ENCODE data around the gene THPO. TPM values are rescaled to one million over a fixed set of nuclear protein-coding genes. Genes with fewer than 3 reads are reported as not detected.
"Not testable (repeated sequence)": the region's sequence is repeated elsewhere in the genome, so short reads cannot be mapped to it uniquely, and the experiment has no call there.

THPO gene
- total RNA-seq, 1 donor from 2014 or later, result not detected

DNA sequence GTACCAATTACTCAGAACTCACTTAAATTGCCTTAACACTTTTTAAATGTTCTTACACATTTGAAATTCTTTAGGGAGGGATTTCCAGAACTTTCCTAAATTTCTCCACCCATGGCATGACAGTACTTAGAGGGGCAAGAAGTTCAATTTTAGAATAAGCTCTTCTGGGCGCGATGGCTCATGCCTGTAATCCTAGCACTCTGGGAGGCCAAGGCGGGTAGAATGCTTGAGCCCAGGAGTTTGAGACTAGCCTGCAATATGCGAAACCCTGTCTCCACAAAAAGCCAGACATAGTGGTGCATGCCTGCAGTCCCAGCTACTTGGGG is 30.0 kb downstream of the THPO start:
- DNase-seq (ENCODE audit: low spot score), result no peak
- no peaks in the 10 kb centered on the region for H3K27me3 Mint-ChIP-seq (ENCODE audit: low read depth)
- intact Hi-C loops (cut with micrococcal nuclease), result no loop called here
- H3K4me1 Mint-ChIP-seq (ENCODE audit: low read depth), result peaks cover 6% of the 10 kb centered on the region
- H3K9me3 Mint-ChIP-seq, result no peaks in the 10 kb centered on the region
- H3K4me3 Mint-ChIP-seq (ENCODE audit: low read depth), result no peak overlapping the region
- no peak overlapping the region for H3K27ac Mint-ChIP-seq
- peaks cover 3% of the 10 kb centered on the region for H3K36me3 Mint-ChIP-seq (ENCODE audit: low read depth)

DNA sequence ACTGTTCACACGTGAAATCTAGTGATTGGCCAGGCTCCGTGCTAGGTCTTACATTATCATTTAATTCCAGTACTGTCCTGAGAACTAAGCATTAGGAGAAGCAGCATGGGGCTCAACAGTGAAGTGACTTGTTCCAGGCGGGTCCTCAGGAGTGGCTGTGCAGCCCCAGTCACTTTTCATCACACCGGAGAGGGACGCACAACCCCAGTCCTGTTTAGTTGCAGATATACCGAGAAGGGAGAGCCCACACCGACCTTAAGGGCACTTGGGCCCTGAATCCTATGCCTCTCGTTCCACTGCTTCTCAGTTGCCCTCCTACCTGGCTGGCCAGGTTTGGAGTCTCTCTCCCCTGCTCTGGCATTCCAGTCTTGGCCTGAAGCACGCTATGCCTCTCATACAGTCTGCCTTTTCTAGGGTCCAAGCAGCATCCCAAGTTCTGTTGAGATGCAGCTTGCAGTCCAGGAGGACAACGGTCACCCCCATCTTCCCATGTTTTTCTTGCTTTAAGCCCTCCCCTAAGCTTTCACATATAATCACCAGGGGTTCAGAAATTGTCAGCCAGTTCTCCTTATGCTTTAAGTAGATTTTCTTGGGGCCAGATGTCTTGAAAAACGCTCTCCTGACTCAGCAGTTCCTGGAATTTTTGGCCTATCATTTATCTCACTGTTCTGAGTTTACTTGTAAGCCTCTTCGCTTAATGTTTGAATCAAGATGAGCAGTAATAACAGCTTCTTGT is 30.5 kb downstream of the THPO start:
- no peaks in the 10 kb centered on the region for H3K9me3 Mint-ChIP-seq
- no peak overlapping the region for H3K27ac Mint-ChIP-seq
- peaks cover 6% of the 10 kb centered on the region for H3K4me1 Mint-ChIP-seq (ENCODE audit: low read depth)
- H3K27me3 Mint-ChIP-seq (ENCODE audit: low read depth), result no peaks in the 10 kb centered on the region
- intact Hi-C loops (cut with micrococcal nuclease), result no loop called here
- DNase-seq (ENCODE audit: low spot score), result no peak
- H3K4me3 Mint-ChIP-seq (ENCODE audit: low read depth), result no peak overlapping the region
- peaks cover 3% of the 10 kb centered on the region for H3K36me3 Mint-ChIP-seq (ENCODE audit: low read depth)

DNA sequence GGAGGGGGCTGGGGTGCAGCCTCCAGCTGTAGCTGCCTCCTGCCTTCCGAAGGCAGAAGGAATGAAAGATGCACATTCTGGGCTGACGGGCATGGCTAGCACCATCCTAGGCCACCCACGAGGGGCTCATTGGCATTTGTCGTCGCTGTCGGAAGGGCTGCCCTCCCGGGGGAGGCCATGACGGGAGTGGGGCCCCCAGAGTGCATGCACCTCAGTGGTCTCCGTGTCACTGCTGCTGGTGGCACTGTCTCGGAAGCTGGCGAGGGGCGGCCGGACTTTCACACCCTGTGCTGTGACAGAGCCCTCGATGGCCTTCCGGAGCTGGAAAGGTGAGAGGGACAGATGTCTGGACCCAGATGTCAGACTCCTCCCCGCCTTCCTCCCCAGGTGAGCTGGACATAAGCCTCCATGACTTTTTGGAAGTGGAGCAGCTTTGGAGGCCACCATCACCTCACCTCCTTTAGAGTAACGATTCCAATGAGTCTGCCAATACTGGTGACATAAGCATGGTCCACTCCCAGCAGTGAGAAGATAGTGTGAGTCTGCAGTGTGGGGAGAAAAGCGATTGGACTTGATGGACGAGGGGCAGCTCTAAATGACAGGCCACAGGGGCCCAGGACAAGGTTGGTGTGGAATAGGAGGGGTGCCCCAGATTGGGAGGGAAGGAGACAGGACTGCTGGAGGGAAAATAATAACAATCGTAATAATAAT is 31.4 kb downstream of the THPO start:
- intact Hi-C loops (cut with micrococcal nuclease), result no loop called here
- Mint-ChIP-seq H3K4me3 (ENCODE audit: low read depth) (no peak overlapping the region), H3K36me3 (ENCODE audit: low read depth) (peaks cover 3% of the 10 kb centered on the region), H3K27ac (no peak overlapping the region), H3K9me3 (no peaks in the 10 kb centered on the region), H3K27me3 (ENCODE audit: low read depth) (no peaks in the 10 kb centered on the region), H3K4me1 (ENCODE audit: low read depth) (peaks cover 6% of the 10 kb centered on the region)
- DNase-seq (ENCODE audit: low spot score), result no peak

DNA sequence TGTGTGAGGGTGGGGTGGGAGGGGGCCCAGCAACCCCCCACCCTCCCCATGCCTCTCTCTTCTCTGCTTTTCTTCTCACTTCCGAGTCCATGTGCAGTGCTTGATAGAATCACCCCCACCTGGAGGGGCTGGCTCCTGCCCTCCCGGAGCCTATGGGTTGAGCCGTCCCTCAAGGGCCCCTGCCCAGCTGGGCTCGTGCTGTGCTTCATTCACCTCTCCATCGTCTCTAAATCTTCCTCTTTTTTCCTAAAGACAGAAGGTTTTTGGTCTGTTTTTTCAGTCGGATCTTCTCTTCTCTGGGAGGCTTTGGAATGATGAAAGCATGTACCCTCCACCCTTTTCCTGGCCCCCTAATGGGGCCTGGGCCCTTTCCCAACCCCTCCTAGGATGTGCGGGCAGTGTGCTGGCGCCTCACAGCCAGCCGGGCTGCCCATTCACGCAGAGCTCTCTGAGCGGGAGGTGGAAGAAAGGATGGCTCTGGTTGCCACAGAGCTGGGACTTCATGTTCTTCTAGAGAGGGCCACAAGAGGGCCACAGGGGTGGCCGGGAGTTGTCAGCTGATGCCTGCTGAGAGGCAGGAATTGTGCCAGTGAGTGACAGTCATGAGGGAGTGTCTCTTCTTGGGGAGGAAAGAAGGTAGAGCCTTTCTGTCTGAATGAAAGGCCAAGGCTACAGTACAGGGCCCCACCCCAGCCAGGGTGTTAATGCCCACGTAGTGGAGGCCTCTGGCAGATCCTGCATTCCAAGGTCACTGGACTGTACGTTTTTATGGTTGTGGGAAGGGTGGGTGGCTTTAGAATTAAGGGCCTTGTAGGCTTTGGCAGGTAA is 32.5 kb downstream of the THPO start:
- Mint-ChIP-seq H3K4me3 (ENCODE audit: low read depth) (no peak overlapping the region), H3K9me3 (no peaks in the 10 kb centered on the region), H3K27me3 (ENCODE audit: low read depth) (no peaks in the 10 kb centered on the region), H3K27ac (no peak overlapping the region), H3K36me3 (ENCODE audit: low read depth) (peaks cover 3% of the 10 kb centered on the region), H3K4me1 (ENCODE audit: low read depth) (peaks cover 10% of the 10 kb centered on the region)
- intact Hi-C loops (cut with micrococcal nuclease), result no loop called here
- DNase-seq (ENCODE audit: low spot score), result no peak

DNA sequence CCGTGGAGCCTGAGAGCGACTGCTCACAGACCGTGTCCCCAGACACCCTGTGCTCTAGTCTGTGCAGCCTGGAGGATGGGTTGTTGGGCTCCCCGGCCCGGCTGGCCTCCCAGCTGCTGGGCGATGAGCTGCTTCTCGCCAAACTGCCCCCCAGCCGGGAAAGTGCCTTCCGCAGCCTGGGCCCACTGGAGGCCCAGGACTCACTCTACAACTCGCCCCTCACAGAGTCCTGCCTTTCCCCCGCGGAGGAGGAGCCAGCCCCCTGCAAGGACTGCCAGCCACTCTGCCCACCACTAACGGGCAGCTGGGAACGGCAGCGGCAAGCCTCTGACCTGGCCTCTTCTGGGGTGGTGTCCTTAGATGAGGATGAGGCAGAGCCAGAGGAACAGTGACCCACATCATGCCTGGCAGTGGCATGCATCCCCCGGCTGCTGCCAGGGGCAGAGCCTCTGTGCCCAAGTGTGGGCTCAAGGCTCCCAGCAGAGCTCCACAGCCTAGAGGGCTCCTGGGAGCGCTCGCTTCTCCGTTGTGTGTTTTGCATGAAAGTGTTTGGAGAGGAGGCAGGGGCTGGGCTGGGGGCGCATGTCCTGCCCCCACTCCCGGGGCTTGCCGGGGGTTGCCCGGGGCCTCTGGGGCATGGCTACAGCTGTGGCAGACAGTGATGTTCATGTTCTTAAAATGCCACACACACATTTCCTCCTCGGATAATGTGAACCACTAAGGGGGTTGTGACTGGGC is 33.3 kb downstream of the THPO start:
- no peak overlapping the region for H3K4me3 Mint-ChIP-seq (ENCODE audit: low read depth)
- H3K27ac Mint-ChIP-seq, result no peak overlapping the region
- intact Hi-C loops (cut with micrococcal nuclease), result no loop called here
- H3K9me3 Mint-ChIP-seq, result no peaks in the 10 kb centered on the region
- DNase-seq (ENCODE audit: low spot score), result no peak
- H3K27me3 Mint-ChIP-seq (ENCODE audit: low read depth), result no peaks in the 10 kb centered on the region
- H3K36me3 Mint-ChIP-seq (ENCODE audit: low read depth), result peaks cover 3% of the 10 kb centered on the region
- peaks cover 10% of the 10 kb centered on the region for H3K4me1 Mint-ChIP-seq (ENCODE audit: low read depth)

DNA sequence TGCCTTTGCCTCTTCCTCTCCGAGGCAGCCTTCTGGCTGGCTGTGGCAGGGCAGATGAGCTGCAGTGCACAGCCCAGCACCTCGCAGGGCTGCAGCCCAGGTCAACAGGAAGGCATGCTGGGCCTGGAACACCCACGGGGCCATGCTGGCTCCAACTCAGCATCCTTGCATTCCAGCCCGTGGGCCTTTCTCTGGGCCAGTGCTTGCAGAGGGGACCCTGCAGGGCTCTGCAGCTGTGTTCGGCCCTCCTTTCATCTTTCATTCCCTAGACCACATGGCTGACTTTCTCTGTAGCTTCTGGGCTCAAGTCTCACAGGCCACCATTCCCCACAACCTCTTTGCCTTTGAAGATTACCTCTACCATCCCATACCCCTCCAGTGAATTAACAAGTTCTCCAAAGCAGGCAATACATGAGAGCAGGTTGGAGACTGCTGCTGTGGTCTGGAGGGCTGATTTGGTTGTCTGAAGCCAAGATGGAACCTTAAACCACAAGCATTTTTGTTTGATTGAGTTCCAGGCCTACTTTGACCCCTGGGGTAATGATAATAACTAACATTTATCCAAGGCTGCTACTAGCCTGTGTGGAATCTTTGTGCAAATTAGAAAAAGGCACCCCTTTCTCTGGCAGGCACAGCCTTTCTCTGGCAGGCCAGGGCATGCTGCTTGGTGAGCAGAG is 34.7 kb downstream of the THPO start:
- no peak overlapping the region for H3K4me3 Mint-ChIP-seq (ENCODE audit: low read depth)
- no peaks in the 10 kb centered on the region for H3K9me3 Mint-ChIP-seq
- no peaks in the 10 kb centered on the region for H3K27me3 Mint-ChIP-seq (ENCODE audit: low read depth)
- no peak overlapping the region for H3K27ac Mint-ChIP-seq
- DNase-seq (ENCODE audit: low spot score), result no peak
- peaks cover 10% of the 10 kb centered on the region for H3K4me1 Mint-ChIP-seq (ENCODE audit: low read depth)
- peaks cover 3% of the 10 kb centered on the region for H3K36me3 Mint-ChIP-seq (ENCODE audit: low read depth)
- intact Hi-C loops (cut with micrococcal nuclease), result no loop called here

DNA sequence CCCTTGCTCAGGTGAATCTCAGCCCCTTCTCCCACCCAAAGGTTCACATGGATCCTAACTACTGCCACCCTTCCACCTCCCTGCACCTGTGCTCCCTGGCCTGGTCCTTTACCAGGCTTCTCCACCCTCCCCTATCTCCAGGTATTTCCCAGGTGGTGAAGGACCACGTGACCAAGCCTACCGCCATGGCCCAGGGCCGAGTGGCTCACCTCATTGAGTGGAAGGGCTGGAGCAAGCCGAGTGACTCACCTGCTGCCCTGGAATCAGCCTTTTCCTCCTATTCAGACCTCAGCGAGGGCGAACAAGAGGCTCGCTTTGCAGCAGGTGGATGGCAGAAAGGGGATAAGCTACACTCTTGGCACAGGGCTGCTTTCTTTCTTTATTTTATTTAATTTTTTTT is 36.1 kb downstream of the THPO start:
- H3K36me3 Mint-ChIP-seq (ENCODE audit: low read depth), result peaks cover 10% of the 10 kb centered on the region
- no peaks in the 10 kb centered on the region for H3K27me3 Mint-ChIP-seq (ENCODE audit: low read depth)
- intact Hi-C loops (cut with micrococcal nuclease), result no loop called here
- H3K9me3 Mint-ChIP-seq, result no peaks in the 10 kb centered on the region
- H3K4me1 Mint-ChIP-seq (ENCODE audit: low read depth), result peaks cover 15% of the 10 kb centered on the region
- no peak overlapping the region for H3K27ac Mint-ChIP-seq
- DNase-seq (ENCODE audit: low spot score), result no peak
- no peak overlapping the region for H3K4me3 Mint-ChIP-seq (ENCODE audit: low read depth)

DNA sequence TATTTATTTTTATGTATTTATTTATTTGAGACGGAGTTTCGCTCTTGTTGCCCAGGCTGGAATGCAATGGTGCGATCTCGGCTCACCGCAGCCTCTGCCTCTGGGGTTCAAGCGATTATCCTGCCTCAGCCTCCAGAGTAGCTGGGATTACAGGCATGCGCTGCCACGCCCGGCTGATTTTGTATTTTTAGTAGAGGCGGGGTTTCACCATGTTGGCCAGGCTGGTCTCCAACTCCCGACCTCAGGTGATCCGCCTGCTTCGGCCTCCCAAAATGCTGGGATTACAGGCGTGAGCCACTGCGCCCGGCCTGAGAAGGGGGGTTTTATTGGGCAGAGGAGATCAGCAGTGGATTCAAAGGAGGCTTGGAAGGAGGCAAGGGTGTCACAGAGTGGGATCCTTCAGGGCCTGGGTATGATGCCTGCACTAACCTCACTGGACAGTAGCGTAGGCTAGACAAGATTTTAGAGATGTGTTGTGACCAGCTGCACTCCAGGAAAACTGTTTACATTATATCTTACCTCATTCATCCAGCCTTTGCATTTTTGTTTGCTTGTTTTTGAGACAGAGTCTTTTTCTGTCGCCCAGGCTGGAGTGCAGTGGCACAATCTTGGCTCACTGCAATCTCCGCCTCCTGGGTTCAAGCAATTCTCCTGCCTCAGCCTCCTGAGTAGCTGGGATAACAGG is 38.4 kb downstream of the THPO start:
- intact Hi-C loops (cut with micrococcal nuclease); H3K27ac Mint-ChIP-seq; H3K36me3 Mint-ChIP-seq (ENCODE audit: low read depth); H3K27me3 Mint-ChIP-seq (ENCODE audit: low read depth); H3K4me3 Mint-ChIP-seq (ENCODE audit: low read depth); DNase-seq (ENCODE audit: low spot score); H3K9me3 Mint-ChIP-seq: not testable (repeated sequence)
- H3K4me1 Mint-ChIP-seq (ENCODE audit: low read depth), result peaks cover 28% of the 10 kb centered on the region

DNA sequence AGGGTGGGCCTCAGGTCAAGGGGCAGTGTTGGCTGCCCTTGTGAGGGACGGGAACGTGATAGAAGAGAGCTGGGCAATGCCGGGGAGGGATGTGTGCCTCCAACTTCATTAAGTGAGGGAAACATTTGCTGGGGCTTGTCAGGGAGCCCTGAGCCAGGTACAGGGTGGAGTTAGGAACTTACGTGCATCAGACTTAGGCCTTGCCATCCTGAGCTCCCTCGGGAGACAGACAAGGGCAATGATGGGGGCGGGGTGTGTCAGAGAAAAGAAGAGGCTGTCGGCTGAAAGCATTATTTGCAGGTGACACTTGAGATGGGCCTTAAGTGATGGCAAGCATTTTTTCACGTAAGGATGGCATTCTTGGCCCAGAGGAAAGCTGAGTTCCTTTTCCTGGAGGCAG is 39.0 kb downstream of the THPO start:
- H3K9me3 Mint-ChIP-seq, result no peaks in the 10 kb centered on the region
- no peak overlapping the region for H3K4me3 Mint-ChIP-seq (ENCODE audit: low read depth)
- no peak for DNase-seq (ENCODE audit: low spot score)
- peaks cover 34% of the 10 kb centered on the region for H3K4me1 Mint-ChIP-seq (ENCODE audit: low read depth)
- H3K27me3 Mint-ChIP-seq (ENCODE audit: low read depth), result no peaks in the 10 kb centered on the region
- H3K27ac Mint-ChIP-seq, result peak overlapping the region; percentile 2
- intact Hi-C loops (cut with micrococcal nuclease), result no loop called here
- H3K36me3 Mint-ChIP-seq (ENCODE audit: low read depth), result peaks cover 14% of the 10 kb centered on the region

DNA sequence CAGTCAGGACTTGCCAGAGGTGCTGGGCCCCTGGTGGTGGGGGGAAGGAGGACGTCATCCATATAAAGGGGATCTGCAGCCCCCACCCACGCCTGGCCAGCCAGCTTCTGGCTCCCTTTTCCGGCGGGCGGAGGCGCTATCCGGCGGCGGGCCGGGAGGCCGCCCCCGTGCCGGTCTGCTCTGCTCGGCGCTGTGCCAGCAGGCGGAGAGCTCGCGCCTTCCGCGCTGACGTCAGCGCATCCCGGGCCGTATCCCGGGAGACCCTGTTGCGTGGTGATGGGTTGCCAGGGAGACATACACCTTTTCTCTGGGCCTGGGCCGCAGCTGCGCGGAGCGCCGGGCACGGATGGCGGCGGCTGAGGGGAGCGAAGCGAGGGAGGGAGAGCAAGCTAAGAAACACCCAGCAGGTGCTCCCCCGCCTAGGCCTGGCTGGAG is 39.5 kb downstream of the THPO start:
- intact Hi-C loops (cut with micrococcal nuclease), result no loop called here
- Mint-ChIP-seq H3K27me3 (ENCODE audit: low read depth) (no peaks in the 10 kb centered on the region), H3K27ac (no peak overlapping the region), H3K36me3 (ENCODE audit: low read depth) (peaks cover 19% of the 10 kb centered on the region), H3K4me1 (ENCODE audit: low read depth) (peaks cover 39% of the 10 kb centered on the region), H3K9me3 (no peaks in the 10 kb centered on the region), H3K4me3 (ENCODE audit: low read depth) (peak overlapping the region; percentile 9)
- DNase-seq (ENCODE audit: low spot score), result no peak

DNA sequence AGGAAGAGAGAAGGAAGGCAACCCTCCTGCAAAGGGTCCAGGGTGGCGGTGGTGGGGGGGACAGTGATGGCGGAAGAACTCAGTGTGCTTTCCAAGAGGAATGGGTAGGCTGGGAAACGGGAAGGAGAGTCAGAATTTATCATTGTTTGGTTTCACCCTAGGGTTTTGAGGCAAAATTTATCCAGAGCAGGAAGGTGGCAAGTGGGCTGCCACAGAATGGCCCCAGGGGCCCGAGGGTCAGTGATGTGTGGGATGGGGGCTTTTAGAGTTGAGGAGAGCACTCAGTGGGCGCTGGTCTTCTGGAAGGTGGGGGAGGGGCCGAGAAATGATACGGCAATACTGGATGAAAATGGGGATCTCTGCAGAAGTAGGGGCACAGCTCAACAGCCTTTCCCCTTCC is 40.0 kb downstream of the THPO start:
- H3K27ac Mint-ChIP-seq, result peak overlapping the region; percentile 21

DNA sequence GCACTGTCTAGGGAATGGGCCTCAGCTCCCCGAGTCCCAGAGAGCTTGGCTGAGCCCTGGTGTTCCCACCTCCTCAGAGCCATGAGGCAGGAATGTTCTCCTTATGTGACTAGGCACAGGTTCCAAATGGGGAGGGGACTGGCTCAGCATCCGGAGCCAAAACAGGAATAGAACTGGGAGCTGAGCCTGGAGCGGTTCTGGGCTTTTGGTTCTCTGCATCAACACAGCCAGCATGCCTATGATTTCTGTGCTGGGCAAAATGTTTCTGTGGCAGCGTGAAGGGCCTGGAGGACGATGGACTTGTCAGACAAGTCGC is 40.6 kb downstream of the THPO start, which contains the start of gene FAM131A:
FAM131A (plus strand) TSS at position 202 of the 316 bp plus-strand sequence; CDS start at position 233, 31 bp downstream.
- peaks cover 30% of the 10 kb centered on the region for H3K36me3 Mint-ChIP-seq (ENCODE audit: low read depth)
- peaks cover 51% of the 10 kb centered on the region for H3K4me1 Mint-ChIP-seq (ENCODE audit: low read depth)
- no peaks in the 10 kb centered on the region for H3K9me3 Mint-ChIP-seq
- no peaks in the 10 kb centered on the region for H3K27me3 Mint-ChIP-seq (ENCODE audit: low read depth)
- DNase-seq (ENCODE audit: low spot score), result no peak
- H3K27ac Mint-ChIP-seq, result peak within 1 kb of the TSS; percentile 87
- H3K4me3 Mint-ChIP-seq (ENCODE audit: low read depth), result peak within 1 kb of the TSS; percentile 88
- intact Hi-C loops (cut with micrococcal nuclease), result no loop called here

More for the DNA sequence above, 40.0 kb downstream of the THPO start:
- H3K9me3 Mint-ChIP-seq, result no peaks in the 10 kb centered on the region
- intact Hi-C loops (cut with micrococcal nuclease), result no loop called here
- peak overlapping the region; percentile 9 for H3K4me3 Mint-ChIP-seq (ENCODE audit: low read depth)
- peaks cover 24% of the 10 kb centered on the region for H3K36me3 Mint-ChIP-seq (ENCODE audit: low read depth)
- H3K27me3 Mint-ChIP-seq (ENCODE audit: low read depth), result no peaks in the 10 kb centered on the region
- peaks cover 45% of the 10 kb centered on the region for H3K4me1 Mint-ChIP-seq (ENCODE audit: low read depth)
- DNase-seq (ENCODE audit: low spot score), result no peak
